B cell (primary cell): Measurements from ENCODE around the gene PHLPP2.

Source experiments
- CTCF ChIP-seq: fragments of 200-600 bp; IDR thresholded peaks from one replicate; pipeline ENCODE4 v1.8.0; 2022; ENCODE audit warnings: antibody characterized with exemption, mild to moderate bottlenecking
- EZH2 ChIP-seq: IDR thresholded peaks from 2 replicates; pipeline ENCODE4 v1.6.1; 2012; ENCODE audit warnings: borderline replicate concordance, low read depth, mild to moderate bottlenecking, moderate library complexity, low read length; ENCODE audit not compliant: insufficient read depth, poor library complexity, severe bottlenecking

GRCh38 chr16:71627731-71628181 lies 96.7 kb downstream of the PHLPP2 start:
- TF ChIP-seq CTCF (no peak), EZH2 (no peak)
